Measurements from ENCODE around the gene CPNE1. TPM values are rescaled to one million over a fixed set of nuclear protein-coding genes. Genes with fewer than 3 reads are reported as not detected.

CPNE1 gene
- total RNA-seq, 4 donors from 2014 or later = 80.6 to 166 (median 131) TPM

GRCh38 chr20:35602851-35603495 is 61.7 kb downstream of the CPNE1 start:
- intact Hi-C loops (cut with DNase I) = no loop called here
- Histone ChIP-seq H3K27ac (no peak overlapping the region), H3K4me1 (peaks cover 16 to 18% of the 10 kb centered on the region in 2 donors), H3K27me3 (no peaks in the 10 kb centered on the region), H3K9me3 (no peaks in the 10 kb centered on the region), H3K4me3 (replicated peaks in 1 of 3) (no peak overlapping the region), H3K36me3 (no peaks in the 10 kb centered on the region)
- TF ChIP-seq CTCF (IDR thresholded peaks at IDR 0.05) (no peak), POLR2A (IDR thresholded peaks at IDR 0.05) (no peak)
- DNase-seq = no peak
- WGBS, 2 donors = 89 to 95% methylated on average over 15 of the region's 15 CpGs

GRCh38 chr20:35601990-35602389 is 62.7 kb downstream of the CPNE1 start:
- H3K4me3 ChIP-seq (replicated peaks in 1 of 3) = peak overlapping the region in 1 of 3 donors; percentile 34
- no peaks in the 10 kb centered on the region for H3K36me3 ChIP-seq
- 28 to 35% methylated on average over 8 to 19 of the region's 30 CpGs for WGBS, 2 donors
- intact Hi-C loops (cut with DNase I) = no loop called here
- no peak for DNase-seq
- no peaks in the 10 kb centered on the region for H3K27me3 ChIP-seq
- TF ChIP-seq CTCF (IDR thresholded peaks at IDR 0.05) (no peak), POLR2A (IDR thresholded peaks at IDR 0.05) (no peak)
- no peaks in the 10 kb centered on the region for H3K9me3 ChIP-seq
- no peak overlapping the region for H3K27ac ChIP-seq
- peaks cover 16 to 18% of the 10 kb centered on the region in 2 donors for H3K4me1 ChIP-seq

- Histone ChIP-seq H3K27ac (no peak overlapping the region), H3K4me1 (peaks cover 16 to 18% of the 10 kb centered on the region in 2 donors), H3K27me3 (no peaks in the 10 kb centered on the region), H3K4me3 (replicated peaks in 1 of 3) (peak overlapping the region in 1 of 3 donors; percentile 34), H3K36me3 (no peaks in the 10 kb centered on the region), H3K9me3 (no peaks in the 10 kb centered on the region)
- DNase-seq = peak; percentile 62 to 73
- WGBS, 2 donors = 1 to 2% methylated on average over 21 to 57 of the region's 103 CpGs
- TF ChIP-seq POLR2A (IDR thresholded peaks at IDR 0.05) (no peak), CTCF (IDR thresholded peaks at IDR 0.05) (peak in 3 of 6 experiments; percentile 34 to 57 (median 41))
- intact Hi-C loops (cut with DNase I) = no loop called here
Observed at GRCh38 chr20:35600993-35601973, 63.4 kb downstream of the CPNE1 start.

GRCh38 chr20:35600176-35600992 is 64.3 kb downstream of the CPNE1 start:
- peak overlapping the region in 1 of 3 donors; percentile 34 for H3K4me3 ChIP-seq (replicated peaks in 1 of 3)
- no peak overlapping the region for H3K27ac ChIP-seq
- no peaks in the 10 kb centered on the region for H3K27me3 ChIP-seq
- WGBS, 2 donors = 29 to 34% methylated on average over 22 to 32 of the region's 34 CpGs
- H3K36me3 ChIP-seq = no peaks in the 10 kb centered on the region
- peak in 1 of 2 donors; percentile 12 for DNase-seq
- H3K4me1 ChIP-seq = peaks cover 16 to 18% of the 10 kb centered on the region in 2 donors
- TF ChIP-seq CTCF (IDR thresholded peaks at IDR 0.05) (no peak), POLR2A (IDR thresholded peaks at IDR 0.05) (no peak)
- no peaks in the 10 kb centered on the region for H3K9me3 ChIP-seq
- intact Hi-C loops (cut with DNase I) = no loop called here
